Stimulated activated naive CD4-positive, alpha-beta T cell (primary cell): ENCODE measurements around the gene PSMD2.

Experiments used
- DNase-seq, 6 experiments: peaks; one replicate each; lab custom pipeline; 2025; lab: John Stamatoyannopoulos, UW

Gene PSMD2

DNA sequence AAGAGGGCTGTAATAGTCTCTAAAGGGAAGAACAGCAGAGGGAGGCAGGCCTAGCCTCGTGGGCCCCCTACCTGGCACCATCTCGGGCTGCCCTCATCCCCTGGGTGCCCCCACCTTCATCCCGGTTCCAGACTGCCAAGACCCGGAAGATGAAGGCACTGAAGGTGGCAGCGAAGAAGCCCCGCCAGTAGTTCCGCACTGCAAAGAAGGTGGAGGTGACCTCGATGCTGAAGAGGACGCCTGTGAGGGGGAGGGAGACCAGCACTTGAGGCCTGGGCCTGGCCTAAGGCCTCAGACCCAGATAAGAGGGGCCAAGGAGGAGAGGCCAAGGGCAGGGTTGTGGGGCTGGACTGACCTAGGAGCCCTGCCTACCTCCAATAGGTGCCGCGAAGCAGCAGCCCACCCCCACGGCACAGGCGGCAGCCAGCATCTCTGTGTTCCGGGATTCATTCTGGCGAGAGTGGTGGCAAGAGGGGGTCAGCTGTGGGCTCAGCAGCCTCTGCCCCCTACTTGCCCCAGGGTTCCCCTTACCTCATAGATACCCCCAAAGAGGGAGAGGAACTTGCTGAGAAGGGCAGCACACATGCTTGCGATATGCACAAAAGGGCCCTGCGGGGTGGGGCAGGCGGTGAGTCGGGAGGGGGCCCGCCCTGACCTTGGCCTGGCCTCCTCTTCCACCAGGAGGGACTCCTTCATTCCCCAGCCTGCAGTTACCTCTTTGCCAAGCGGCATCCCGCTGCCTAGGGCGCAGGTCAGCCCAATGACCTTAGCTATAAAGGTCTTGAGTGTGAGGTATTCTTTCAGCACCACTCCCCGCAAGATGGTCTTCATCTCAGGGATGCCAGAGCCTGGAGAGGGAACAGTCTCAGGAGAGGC is 58.4 kb downstream of the PSMD2 start:
- DNase-seq: no peak

- DNase-seq: no peak
These were observed 59.2 kb downstream of the PSMD2 start for GRCh38 chr3:184358124-184358767.
